ENCODE results near the gene SYN1.
A peak's percentile ranks its signal among the peaks of the same experiment; 100 is the strongest.

DNA sequence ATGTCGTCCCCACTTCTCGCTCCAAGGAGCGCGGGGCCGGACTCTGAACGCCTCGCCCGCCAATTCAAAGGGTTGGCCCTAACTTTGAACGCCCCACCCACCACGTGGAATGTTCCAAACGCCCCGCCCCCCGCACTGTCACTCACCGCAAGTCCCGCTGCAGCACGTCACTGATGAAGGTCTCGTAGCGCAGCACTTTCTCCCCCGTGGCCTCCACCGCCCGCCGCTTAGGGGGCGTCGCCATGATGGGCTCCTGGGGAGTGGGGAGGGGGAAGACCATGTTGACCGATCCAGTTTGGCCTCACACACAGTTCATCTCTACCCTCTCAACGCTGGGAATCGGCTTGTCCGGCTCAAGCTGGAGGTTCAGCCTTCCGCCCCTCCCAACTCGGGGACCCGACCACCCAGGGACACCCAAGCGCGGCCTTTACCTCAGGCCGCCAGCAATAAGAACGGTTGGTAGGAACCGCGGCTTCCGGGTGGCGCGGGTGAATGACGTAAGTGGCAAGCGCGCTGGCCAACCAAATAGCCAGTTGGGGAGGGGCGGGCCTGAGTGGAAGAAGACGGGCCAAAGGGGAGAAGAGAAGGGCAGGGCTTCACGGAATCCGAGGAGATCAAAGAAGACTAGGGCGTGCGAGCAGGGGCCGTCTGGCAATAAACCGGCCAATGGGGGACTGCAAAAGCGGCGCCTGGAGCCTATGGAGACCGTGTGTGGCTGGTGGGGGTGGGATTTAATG lies 39.2 kb upstream of the SYN1 start, which contains the start of gene UXT:
- TF ChIP-seq, protein P1, sequence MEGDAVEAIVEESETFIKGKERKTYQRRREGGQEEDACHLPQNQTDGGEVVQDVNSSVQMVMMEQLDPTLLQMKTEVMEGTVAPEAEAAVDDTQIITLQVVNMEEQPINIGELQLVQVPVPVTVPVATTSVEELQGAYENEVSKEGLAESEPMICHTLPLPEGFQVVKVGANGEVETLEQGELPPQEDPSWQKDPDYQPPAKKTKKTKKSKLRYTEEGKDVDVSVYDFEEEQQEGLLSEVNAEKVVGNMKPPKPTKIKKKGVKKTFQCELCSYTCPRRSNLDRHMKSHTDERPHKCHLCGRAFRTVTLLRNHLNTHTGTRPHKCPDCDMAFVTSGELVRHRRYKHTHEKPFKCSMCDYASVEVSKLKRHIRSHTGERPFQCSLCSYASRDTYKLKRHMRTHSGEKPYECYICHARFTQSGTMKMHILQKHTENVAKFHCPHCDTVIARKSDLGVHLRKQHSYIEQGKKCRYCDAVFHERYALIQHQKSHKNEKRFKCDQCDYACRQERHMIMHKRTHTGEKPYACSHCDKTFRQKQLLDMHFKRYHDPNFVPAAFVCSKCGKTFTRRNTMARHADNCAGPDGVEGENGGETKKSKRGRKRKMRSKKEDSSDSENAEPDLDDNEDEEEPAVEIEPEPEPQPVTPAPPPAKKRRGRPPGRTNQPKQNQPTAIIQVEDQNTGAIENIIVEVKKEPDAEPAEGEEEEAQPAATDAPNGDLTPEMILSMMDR (IDR thresholded peaks at IDR 0.05), result peak in 1 of 6 experiments; percentile 7
- peak in 2 of 4 donors; percentile 75 to 80 for TF ChIP-seq POLR2A (IDR thresholded peaks at IDR 0.05)
